ENCODE results near the gene TMPRSS2.

- TF ChIP-seq, protein P1, sequence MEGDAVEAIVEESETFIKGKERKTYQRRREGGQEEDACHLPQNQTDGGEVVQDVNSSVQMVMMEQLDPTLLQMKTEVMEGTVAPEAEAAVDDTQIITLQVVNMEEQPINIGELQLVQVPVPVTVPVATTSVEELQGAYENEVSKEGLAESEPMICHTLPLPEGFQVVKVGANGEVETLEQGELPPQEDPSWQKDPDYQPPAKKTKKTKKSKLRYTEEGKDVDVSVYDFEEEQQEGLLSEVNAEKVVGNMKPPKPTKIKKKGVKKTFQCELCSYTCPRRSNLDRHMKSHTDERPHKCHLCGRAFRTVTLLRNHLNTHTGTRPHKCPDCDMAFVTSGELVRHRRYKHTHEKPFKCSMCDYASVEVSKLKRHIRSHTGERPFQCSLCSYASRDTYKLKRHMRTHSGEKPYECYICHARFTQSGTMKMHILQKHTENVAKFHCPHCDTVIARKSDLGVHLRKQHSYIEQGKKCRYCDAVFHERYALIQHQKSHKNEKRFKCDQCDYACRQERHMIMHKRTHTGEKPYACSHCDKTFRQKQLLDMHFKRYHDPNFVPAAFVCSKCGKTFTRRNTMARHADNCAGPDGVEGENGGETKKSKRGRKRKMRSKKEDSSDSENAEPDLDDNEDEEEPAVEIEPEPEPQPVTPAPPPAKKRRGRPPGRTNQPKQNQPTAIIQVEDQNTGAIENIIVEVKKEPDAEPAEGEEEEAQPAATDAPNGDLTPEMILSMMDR (IDR thresholded peaks at IDR 0.05): no peak
- TF ChIP-seq ZFX (IDR thresholded peaks at IDR 0.05; ENCODE audit: borderline replicate concordance): no peak
Measured at GRCh38 chr21:41418393-41418792, 89.6 kb downstream of the TMPRSS2 start.
